ENCODE results near the gene PKP1.

- TF ChIP-seq CTCF (IDR thresholded peaks at IDR 0.05), result no peak
- no peak for TF ChIP-seq POLR2A (IDR thresholded peaks at IDR 0.05)
These were observed 20.2 kb upstream of the PKP1 start for GRCh38 chr1:201262963-201263608.
